GM10266 (cell line): ENCODE measurements around the gene C9orf43.
"Not testable (repeated sequence)": the region's sequence is repeated elsewhere in the genome, so short reads cannot be mapped to it uniquely, and the experiment has no call there.

ENCODE experiments used
- DNase-seq: peaks from one replicate; pipeline ENCODE4 v3.0.0; 2012; ENCODE audit errors: extremely low spot score
- CTCF ChIP-seq: IDR thresholded peaks from 2 replicates; pipeline ENCODE4 v1.5.1; 2012; ENCODE audit warnings: mild to moderate bottlenecking, low read depth; ENCODE audit not compliant: control insufficient read depth, insufficient read depth; ENCODE audit errors: missing control alignments

C9orf43 gene

GRCh38 chr9:113425072-113425471 is 14.5 kb downstream of the C9orf43 start:
- no peak for TF ChIP-seq CTCF
- no peak for DNase-seq

- no peak for DNase-seq
- TF ChIP-seq CTCF = no peak
Observed at GRCh38 chr9:113426701-113427100, 16.2 kb downstream of the C9orf43 start.

- DNase-seq = no peak
- TF ChIP-seq CTCF = no peak
Observed at GRCh38 chr9:113427629-113428028, 17.1 kb downstream of the C9orf43 start.

- TF ChIP-seq CTCF = no peak
- DNase-seq = no peak
Observed at GRCh38 chr9:113428062-113428615, 17.6 kb downstream of the C9orf43 start.

GRCh38 chr9:113431191-113431590 is 20.6 kb downstream of the C9orf43 start:
- no peak for DNase-seq
- no peak for TF ChIP-seq CTCF

GRCh38 chr9:113436728-113437515 is 26.4 kb downstream of the C9orf43 start:
- DNase-seq = no peak
- TF ChIP-seq CTCF = no peak

- DNase-seq = not testable (repeated sequence)
Observed at GRCh38 chr9:113437716-113438115, 27.2 kb downstream of the C9orf43 start.
